Tibial nerve (tissue), 3 donors: Measurements from ENCODE around the gene MYH6.

ENCODE experiments used
- CTCF ChIP-seq, 5 experiments: fragments of 200-600 bp in 3 of 5; fragments of 450-650 bp in 2 of 5; sonication (generic) in 3 of 5; IDR thresholded peaks; one replicate each; pipeline ENCODE4 v1.5.1; 2016 to 2019; ENCODE audit warnings: antibody characterized with exemption in 5 of 5, mild to moderate bottlenecking in 3 of 5, moderate library complexity in 2 of 5
- POLR2A ChIP-seq, 2 donors: fragments of 450-650 bp; IDR thresholded peaks; one replicate each; pipeline ENCODE4 v1.6.1; 2017; ENCODE audit warnings: antibody characterized with exemption in 2 of 2, mild to moderate bottlenecking in 2 of 2, moderate library complexity in 2 of 2

- no peak for TF ChIP-seq CTCF (IDR thresholded peaks at IDR 0.05)
- no peak for TF ChIP-seq POLR2A (IDR thresholded peaks at IDR 0.05)
Observed at GRCh38 chr14:23377573-23378563, 30.2 kb downstream of the MYH6 start.
